ENCODE results near the gene GLB1L2.

DNA sequence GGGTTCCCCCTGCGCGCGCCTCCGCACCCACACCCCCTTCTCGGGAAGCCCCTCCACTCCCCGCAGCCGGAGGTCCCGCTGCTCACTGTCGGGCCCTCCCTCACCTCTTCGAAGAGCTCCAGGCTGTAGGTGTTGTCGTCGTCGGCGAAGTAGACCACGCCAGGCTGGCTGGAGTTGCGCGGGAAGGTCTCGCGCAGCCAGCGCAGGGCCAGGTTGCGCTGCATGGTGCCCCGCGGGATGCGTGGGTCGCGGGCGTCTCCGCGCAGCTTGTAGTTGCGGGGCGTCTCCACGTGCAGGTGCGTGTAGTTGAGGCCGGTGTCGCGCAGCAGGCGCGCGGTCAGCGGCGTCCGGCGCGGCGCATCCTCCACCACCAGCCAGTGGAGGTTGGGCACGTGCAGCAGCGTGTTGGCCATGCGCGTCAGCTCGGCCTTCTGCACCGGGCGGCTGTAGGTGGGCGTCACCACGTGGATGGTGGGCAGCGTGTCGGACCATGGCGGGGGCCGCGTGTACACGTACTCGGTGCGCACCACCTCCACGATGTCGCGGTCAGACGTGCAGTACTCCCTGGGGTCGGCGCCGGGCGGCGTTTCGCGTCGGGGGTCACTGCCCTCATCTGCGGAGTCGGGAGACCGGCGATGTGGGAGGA is 51.9 kb downstream of the GLB1L2 start:
- TF ChIP-seq RCOR1 (IDR thresholded peaks at IDR 0.05; ENCODE audit: insufficient replicate concordance, low read length) (no peak), CTCF (conservative IDR thresholded peaks at IDR 0.05; ENCODE audit: low read depth, low read length) (no peak), POLR2A (IDR thresholded peaks at IDR 0.05; ENCODE audit: low read depth, low read length) (no peak), CEBPB (IDR thresholded peaks at IDR 0.05; ENCODE audit: low read depth, low read length) (no peak)
